Mucosa of descending colon (tissue), 3 donors: ENCODE data around the gene ZNF148. TPM values are rescaled to one million over a fixed set of nuclear protein-coding genes. Genes with fewer than 3 reads are reported as not detected.
"Not testable (repeated sequence)": the region's sequence is repeated elsewhere in the genome, so short reads cannot be mapped to it uniquely, and the experiment has no call there.

Source experiments
- ATAC-seq: fragments of 200-7000 bp; cut with Tn5 transposase; one replicate; pipeline ENCODE4 v1.9.1; 2020; ENCODE audit warnings: mild to moderate bottlenecking, moderate library complexity
- DNase-seq, 3 donors: peaks; one replicate each; pipeline ENCODE4 v3.0.0-alpha.2; 2020
- H3K36me3 ChIP-seq: fragments of 200-600 bp; one replicate; pipeline ENCODE4 v1.8.0; 2021; ENCODE audit warnings: low read depth, mild to moderate bottlenecking
- H3K4me1 ChIP-seq: fragments of 200-600 bp; one replicate; pipeline ENCODE4 v1.8.0; 2021; ENCODE audit warnings: low read depth, mild to moderate bottlenecking
- H3K4me3 ChIP-seq: fragments of 200-600 bp; one replicate; pipeline ENCODE4 v1.8.0; 2021; ENCODE audit warnings: mild to moderate bottlenecking
- H3K9me3 ChIP-seq: fragments of 200-600 bp; one replicate; pipeline ENCODE4 v1.8.0; 2021; ENCODE audit warnings: mild to moderate bottlenecking
- CTCF ChIP-seq: fragments of 200-600 bp; IDR thresholded peaks from one replicate; pipeline ENCODE4 v1.8.0; 2022; ENCODE audit warnings: antibody characterized with exemption, mild to moderate bottlenecking
- intact Hi-C, 2 donors: fragments of 100-400 bp; cut with DNase I in 1 of 2; cut with micrococcal nuclease in 1 of 2; formaldehyde crosslinking; loops; one replicate each; pipeline versions ENCODE4 v1.11.0 to v1.11.1; 2022; cut with DNase I, micrococcal nuclease
- total RNA-seq, 3 donors: library from RNA; stranded (reverse); fragmentation: NEBNext Ultra II Directional in 2 of 3; extraction: Animal tissue kit (Norgen Biotek cat#: 25700) in 2 of 3; gene quantifications; one replicate each; pipeline versions ENCODE4 v1.2.1 to v1.2.4, GENCODE V29; 2021 to 2023
- donor health status: DM: no; HTN: no; CAD: no; lungs with moderate emphysema.
- donor health status: DM: no; HTN: no; CAD: no.
- donor health status: DM: no; HTN: yes; CAD: no.

The ZNF148 gene
- total RNA-seq, 3 donors from 2014 or later = 39.8 to 79.5 (median 42.6) TPM

- intact Hi-C loops = no loop called here
- Histone ChIP-seq H3K9me3 (no peaks in the 10 kb centered on the region), H3K4me1 (no peaks in the 10 kb centered on the region), H3K36me3 (no peaks in the 10 kb centered on the region), H3K4me3 (no peak overlapping the region)
- ATAC-seq (no peak), DNase-seq (no peak)
- TF ChIP-seq CTCF = no peak
Observed at GRCh38 chr3:125406070-125406469, 30.9 kb upstream of the ZNF148 start.

- intact Hi-C loops, H3K36me3 ChIP-seq, H3K9me3 ChIP-seq, H3K4me3 ChIP-seq, DNase-seq, H3K4me1 ChIP-seq, ATAC-seq: not testable (repeated sequence)
Observed at GRCh38 chr3:125405515-125405914, 30.4 kb upstream of the ZNF148 start.

DNA sequence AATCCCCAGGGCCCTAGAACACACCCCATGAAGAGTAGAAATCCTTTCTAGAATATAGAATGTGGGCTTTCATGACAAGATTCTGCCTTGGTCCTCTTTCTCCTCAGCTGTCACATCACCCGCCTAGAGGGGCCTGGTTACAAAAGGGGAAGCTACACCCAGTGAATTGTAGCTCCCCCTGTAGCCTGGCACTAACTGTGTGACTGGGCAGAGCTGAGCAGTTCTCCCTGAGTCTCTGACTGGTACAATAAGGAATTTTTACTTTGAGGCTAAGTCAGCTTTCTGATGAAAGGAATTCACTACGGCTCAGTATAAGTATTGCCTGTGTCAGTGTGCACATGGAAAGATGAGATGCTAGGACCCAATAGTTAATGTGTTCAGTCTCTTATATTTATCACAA, 28.7 kb upstream of the ZNF148 start:
- Histone ChIP-seq H3K4me1 (no peaks in the 10 kb centered on the region), H3K4me3 (no peak overlapping the region), H3K9me3 (no peaks in the 10 kb centered on the region), H3K36me3 (no peaks in the 10 kb centered on the region)
- DNase-seq = no peak
- TF ChIP-seq CTCF = no peak
- no peak for ATAC-seq
- intact Hi-C loops = no loop called here

- no peak for TF ChIP-seq CTCF
- intact Hi-C loops = no loop called here
- Histone ChIP-seq H3K36me3 (no peaks in the 10 kb centered on the region), H3K4me3 (no peak overlapping the region), H3K9me3 (no peaks in the 10 kb centered on the region), H3K4me1 (no peaks in the 10 kb centered on the region)
- DNase-seq (no peak), ATAC-seq (no peak)
Observed at GRCh38 chr3:125402639-125403038, 27.5 kb upstream of the ZNF148 start.

- intact Hi-C loops = no loop called here
- Histone ChIP-seq H3K36me3 (no peaks in the 10 kb centered on the region), H3K4me3 (no peak overlapping the region), H3K9me3 (no peaks in the 10 kb centered on the region), H3K4me1 (no peaks in the 10 kb centered on the region)
- ATAC-seq = no peak
- TF ChIP-seq CTCF = no peak
- DNase-seq = no peak
Observed at GRCh38 chr3:125401402-125401801, 26.3 kb upstream of the ZNF148 start.

- intact Hi-C loops = no loop called here
- H3K9me3 ChIP-seq = no peaks in the 10 kb centered on the region
- no peak for TF ChIP-seq CTCF
- H3K4me1 ChIP-seq = no peaks in the 10 kb centered on the region
- H3K4me3 ChIP-seq = no peak overlapping the region
- no peaks in the 10 kb centered on the region for H3K36me3 ChIP-seq
- ATAC-seq (no peak), DNase-seq (no peak)
Observed at GRCh38 chr3:125398952-125399351, 23.8 kb upstream of the ZNF148 start.
